ENCODE data around the gene ASIC4. TPM values are rescaled to one million over a fixed set of nuclear protein-coding genes. Genes with fewer than 3 reads are reported as not detected.

ASIC4 gene
- polyA plus RNA-seq, 3 donors: 0.07 to 0.14 (median 0.11) TPM

DNA sequence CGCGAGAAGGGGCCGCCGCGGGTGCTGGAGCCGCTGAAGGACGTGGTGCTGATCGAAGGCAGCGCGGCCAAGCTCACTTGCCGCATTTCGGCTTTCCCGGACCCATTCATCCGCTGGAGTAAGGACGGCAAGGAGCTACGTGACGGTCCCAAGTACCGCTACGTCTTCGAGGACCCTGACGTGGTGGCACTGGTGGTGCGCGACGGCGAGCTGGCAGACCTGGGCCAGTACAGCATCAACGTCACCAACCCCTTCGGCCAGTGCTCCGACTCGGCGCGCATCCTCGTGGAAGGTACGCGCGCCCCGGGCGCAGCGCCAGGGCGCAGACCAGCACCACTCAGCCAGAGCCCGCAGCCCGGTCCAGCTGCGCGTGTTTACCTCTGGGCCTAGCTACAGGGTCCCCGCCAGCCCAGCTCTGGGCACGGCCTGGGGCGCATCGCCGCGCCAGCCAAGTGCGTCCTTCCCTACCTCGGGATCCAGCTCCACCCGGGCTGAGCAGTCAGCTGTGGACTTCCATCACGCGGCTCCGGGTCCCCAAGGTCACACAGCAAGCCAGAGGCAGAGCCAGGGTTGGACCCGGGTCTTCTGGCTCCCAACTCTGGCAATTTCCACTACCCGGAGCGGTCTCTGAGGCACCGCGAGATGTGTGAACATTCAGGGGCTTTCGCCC, 17.3 kb upstream of the ASIC4 start:
- no peak for DNase-seq (ENCODE audit: low read depth in 3 of 3, low spot score in 2 of 3)

DNA sequence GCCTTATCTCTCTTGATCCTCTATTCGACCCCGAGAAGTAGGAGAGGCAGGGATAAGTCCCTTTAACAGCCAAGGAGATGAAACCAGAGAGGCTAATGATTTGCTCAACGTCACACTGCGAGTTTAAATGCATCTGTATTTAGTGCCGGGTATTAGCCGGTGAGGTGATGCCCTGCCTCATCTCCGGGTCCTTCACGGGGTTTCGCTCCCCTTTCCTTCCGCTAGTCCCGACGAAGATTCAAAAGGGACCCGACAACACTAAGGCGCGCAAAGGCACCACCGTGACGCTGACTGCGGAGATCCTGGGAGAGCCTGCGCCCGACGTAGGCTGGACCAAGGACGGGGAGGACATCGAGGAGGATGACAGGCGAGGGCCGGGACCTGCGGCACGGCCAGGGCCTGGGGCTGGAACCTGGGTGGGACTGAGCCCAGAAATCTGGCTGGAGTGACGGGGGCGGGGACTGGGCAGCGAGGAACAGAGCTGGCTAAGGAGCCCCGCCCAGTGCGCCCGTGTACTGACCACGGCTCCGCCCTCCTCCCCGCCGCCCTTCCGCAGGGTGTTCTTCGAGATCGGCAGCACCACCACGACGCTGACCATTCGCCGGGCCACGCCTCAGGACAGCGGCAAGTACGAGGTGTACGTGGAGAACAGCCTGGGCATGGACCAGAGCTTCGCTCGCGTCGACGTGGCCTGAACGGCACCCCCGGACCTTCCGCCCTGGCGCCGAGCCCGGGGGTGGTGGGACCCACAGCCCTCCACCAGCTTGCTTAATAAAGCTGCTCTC, 16.6 kb upstream of the ASIC4 start:
- DNase-seq (ENCODE audit: low read depth in 3 of 3, low spot score in 2 of 3): no peak

DNA sequence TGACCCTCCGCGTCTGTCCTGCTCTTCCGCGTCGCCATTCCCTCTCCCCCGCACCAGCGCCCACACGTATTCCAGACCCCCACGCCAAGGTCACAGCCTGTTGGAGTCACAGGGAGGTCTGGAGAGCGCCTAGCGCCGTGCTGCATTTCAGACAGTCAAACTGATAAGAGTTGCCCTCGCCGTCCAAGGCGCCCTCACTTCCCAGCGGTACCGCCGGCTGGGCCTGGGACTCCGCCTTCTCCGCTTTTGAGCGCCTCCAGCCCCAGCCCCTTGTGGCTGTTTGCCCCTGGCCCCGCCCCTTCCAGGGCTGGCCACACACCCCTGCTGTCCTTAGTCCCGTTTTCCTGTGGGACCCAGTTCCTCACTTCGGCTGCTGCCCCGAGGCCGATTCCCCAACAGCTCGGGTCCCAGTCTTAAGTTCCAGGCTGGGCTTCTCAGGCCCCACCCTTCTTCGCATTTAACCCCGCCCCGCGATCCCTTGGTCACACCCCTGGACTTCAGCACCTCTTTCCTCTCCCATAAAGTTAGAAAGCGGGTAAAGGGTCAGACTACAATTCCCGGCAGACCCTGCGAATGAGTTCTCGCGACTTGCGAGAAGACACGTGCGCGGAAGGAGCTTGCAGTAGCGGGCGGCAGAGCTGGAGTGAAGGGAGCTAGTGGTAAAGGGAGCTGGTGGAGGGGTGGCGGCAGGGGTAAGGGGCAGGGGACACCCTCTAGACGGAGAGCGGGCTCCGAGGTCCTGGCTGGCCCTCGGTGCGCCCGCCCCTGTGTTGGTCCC, 15.8 kb upstream of the ASIC4 start, which contains the start of gene GMPPA:
Gene GMPPA (plus strand): TSS at position 612 of the 778 bp plus-strand sequence. CDS start 1,085 bp downstream, outside the sequence.
- DNase-seq (ENCODE audit: low read depth in 3 of 3, low spot score in 2 of 3): peak; percentile 93 to 96 (median 95)

DNA sequence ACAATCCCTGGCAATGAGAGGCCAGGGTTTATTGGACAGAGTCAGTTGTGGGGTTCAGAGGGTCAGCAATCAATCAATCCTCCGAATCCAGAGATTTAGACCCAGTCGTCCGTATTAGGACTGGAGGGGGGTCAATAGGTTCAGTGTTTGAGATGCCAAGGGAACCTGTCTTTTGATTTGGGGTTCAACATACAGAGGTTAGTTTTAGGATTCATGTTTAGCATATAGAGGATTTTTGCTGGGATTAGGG, 15.3 kb upstream of the ASIC4 start:
- no peak for DNase-seq (ENCODE audit: low read depth in 3 of 3, low spot score in 2 of 3)

DNA sequence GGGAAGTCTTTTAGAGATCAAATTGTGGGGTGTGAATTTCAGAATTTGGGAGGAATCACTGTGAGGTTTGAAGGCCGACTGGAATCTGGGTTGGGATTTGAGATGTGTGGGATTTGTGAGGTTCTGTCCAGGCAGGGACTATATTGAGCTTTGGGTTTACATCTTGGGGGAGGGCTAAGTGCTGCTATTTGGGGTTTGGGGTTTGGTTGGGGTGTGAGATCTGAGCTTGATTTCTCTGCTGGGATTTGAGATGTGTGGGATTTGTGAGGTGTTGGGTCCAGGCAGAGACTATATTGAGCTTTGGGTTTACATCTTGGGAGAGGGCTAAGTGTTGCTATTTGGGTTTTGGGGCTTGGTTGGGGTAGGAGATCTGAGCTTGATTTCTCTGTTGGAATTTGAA, 14.7 kb upstream of the ASIC4 start:
- DNase-seq (ENCODE audit: low read depth in 3 of 3, low spot score in 2 of 3): no peak

DNA sequence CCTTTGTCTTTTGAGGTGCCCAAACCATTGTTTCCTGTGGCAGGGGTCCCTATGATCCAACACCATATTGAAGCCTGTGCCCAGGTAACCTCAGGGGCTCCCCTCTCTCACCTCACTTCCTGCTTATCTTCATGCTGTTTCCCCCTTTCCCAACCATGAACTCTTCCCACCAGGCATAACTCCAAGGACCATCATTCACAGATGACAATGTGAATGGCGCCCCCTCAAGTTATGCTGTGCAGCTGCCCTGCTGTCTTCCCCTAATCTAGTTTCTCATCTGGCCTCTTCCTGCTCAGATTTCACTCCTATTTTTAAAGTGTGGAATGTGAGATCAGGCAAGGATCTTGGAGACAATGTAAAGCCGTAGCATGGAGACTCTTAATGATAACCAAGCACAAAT, 14.1 kb upstream of the ASIC4 start:
- no peak for DNase-seq (ENCODE audit: low read depth in 3 of 3, low spot score in 2 of 3)

DNA sequence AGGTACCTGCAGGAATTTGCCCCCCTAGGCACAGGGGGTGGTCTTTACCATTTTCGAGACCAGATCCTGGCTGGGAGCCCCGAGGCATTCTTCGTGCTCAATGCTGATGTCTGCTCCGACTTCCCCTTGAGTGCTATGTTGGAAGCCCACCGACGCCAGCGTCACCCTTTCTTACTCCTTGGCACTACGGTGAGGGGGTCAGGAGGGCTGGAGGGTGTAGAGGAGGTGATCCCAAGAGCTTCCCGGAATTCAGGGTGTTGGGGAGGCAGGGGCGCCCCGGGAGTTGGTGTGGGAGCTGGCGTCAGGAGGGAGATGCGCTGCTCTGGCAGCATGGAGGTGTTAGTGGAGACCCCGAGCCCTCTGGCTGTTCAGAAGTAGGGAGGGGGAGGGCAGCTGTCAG, 12.4 kb upstream of the ASIC4 start:
- DNase-seq (ENCODE audit: low read depth in 3 of 3, low spot score in 2 of 3): no peak

DNA sequence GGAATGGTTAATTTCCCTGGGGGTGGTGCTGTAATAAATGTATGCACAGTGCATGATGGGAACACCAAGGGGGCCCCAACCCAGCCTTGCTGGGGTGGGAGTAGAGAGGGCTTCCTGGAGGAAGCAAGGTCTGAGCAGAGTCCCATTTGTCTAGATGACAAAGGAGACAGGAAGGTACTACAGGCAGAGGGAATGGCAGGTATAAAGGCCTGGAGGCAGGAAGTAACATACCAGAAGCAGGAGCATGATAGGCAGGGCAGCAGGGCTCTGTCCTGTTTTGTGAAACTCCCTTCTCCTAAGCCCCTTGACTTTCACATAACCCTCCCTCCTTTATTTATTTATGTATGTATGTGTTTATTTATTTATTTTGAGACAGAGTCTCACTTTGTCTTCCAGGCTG, 11.7 kb upstream of the ASIC4 start:
- DNase-seq (ENCODE audit: low read depth in 3 of 3, low spot score in 2 of 3): no peak

DNA sequence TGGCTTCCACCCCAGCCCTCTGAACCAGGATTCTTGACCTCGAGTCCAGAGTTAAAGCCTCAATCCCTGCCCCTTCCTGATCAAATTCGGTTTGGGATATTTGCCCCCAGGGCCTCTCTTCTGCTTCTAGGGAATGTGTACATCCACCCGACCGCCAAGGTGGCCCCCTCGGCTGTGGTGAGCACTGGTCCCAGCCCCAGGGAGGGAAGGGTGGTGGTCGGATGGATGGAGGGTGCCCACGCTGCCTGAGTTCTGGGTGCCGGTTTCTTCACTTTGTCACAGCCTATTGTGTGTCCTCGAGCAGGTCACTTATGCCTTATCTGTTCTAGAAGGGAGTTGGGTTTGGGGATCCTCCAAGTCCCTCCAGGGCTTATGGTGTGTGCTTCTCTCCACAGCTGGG, 8.7 kb upstream of the ASIC4 start:
- no peak for DNase-seq (ENCODE audit: low read depth in 3 of 3, low spot score in 2 of 3)

DNA sequence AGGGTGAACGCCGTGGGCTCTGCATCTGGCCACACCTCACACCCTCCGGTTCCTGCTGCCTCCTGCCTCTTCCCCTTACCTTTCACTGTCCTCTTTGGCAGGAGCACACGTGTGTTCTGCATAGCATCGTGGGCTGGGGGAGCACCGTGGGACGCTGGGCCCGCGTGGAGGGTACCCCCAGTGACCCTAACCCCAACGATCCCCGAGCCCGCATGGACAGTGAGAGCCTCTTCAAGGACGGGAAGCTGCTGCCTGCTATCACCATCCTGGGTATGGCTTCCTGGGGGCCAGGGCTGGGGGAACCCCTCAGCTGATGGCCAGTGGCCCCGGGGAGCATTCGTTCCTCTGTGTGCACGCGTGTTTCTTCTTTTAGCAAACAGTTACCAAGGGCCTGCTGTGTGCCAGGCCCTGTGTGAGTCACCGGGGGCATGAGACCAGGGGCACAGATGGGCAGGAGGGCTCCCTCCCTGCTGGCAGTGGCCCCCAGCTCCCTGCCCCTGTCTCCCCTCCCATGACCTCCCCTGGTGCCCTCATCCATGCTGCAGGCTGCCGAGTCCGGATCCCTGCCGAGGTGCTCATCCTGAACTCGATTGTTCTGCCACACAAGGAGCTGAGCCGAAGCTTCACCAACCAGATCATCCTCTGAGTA, 8.0 kb upstream of the ASIC4 start:
- DNase-seq (ENCODE audit: low read depth in 3 of 3, low spot score in 2 of 3): no peak

DNA sequence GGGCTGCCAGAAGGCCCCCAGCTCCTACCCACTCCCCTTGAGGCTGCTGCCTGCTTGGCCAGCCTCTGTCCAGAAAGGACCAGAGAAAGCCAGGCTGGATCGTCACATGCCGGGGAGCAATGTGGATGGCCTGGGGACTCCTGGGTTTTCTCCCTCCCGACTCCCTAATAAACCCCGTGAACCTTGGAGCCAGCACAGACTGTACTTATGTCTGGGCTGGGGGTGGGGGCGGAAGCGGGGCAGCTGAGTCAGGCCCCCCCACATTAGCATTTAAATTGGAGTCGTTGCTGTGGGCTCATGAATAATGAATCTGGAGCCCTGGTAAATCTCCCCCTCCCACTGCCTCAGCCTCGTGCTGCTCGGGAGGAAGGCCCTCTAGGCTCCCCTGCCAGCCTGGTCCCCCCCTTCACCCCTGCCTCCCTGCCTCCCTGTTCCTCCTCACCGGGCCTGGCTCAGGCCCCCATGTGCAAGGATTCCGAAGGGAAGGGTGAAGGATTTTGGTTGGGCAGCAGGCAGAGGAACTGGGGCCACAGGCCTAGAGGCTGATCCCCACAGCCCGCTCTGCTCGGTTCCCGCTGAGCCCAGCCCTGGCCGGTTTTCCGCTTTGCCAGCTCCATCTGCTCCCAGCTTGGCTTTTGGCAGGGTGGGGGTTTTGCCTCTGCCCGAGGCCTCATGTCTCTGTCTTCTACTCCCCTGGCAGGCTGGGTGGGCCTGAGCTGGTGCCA, 7.3 kb upstream of the ASIC4 start:
- DNase-seq (ENCODE audit: low read depth in 3 of 3, low spot score in 2 of 3): no peak

DNA sequence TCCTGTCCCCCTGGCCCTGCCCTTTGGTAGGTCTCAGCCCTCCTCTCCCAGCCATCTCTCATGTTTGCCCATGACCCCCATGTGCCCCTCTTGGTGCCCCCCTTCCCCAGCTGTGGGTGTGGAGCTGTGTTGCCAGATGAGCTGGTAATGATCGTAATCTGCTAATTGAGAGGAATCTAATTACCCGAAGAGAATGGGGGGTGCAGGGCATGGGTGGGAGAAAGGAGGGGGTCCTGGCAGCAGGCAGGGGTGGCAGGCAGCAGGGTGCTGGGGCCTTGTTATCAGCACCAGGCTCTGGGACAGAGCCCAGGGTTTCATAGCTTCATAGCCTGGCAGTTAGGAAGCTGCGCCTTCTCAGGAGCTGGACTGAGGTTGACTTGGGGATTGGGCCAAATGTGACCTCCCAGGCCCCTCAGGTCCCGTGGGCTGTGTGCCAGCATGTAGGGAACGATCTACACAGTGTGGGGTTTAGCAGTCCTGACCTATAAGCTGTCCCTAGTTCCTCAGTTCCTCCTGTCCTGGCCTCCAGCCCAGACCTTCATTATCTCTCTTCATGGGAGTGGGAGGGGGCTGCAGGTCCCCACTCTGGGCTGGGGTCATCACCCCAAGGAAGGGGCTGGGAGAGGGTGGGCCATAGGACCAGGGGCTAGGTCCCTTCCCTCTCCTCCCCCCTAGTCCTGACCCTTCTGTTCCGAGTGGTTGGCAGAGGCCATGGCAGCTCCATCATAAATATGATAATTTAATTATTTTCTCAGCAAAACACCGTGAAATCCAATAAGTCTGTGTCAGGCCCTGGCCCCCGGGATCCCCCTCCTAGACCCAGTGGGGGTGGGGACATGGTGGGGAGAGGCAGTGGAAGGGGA, 6.5 kb upstream of the ASIC4 start:
- DNase-seq (ENCODE audit: low read depth in 3 of 3, low spot score in 2 of 3): no peak

DNA sequence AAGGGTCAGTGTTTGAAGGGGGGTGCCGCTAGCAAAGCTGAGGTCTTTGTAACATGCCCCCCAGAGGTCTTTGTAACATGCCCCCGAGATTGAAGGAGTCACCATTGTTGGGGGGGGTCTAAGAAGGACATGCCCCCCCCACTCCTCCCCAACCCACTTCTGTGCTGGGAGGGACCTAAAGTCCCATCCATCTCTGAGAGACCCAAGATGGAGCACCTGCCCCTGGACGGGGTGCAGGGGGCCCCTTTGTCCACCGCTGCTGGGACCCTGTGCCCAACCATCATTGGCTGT, 5.9 kb upstream of the ASIC4 start:
- DNase-seq (ENCODE audit: low read depth in 3 of 3, low spot score in 2 of 3): no peak

DNA sequence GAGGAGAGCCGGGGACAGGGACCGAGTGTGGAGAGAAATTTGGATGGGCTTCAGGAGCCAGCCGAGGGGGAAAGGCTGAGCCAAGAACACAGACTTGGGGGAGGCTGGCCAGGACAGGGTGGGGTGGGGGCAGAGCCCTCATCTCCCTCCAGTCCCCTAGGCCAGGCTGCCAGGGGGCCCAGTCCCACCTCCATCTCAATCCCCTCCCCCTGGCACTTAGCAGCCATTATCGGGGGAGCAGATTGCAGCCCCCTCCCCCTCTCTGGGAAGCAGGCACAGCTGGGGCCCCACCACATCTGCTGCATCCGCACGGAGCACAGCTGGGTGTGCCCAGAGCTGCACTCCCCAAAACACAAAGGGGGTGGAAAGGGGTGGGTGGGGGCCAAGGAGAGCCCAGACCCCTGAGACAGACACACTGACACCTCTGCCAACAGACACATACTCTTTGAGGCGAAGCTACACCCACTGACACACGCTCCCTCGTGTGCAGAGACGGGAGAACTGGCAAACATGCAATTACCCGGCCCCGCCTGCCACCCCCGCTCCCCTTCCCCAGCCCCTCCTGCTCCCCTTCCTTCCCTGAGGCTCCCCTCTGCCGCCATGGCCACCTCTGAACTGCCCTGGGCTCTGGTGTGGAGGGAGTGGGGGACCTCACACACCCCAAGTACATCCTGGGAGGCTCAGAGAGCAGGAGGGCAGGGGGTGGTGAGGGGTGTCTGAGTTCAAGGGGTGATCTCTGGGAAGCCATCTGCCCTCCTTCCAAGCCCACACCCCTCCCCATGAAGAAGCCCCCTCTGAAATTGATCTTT, 5.1 kb upstream of the ASIC4 start:
- DNase-seq (ENCODE audit: low read depth in 3 of 3, low spot score in 2 of 3): no peak

DNA sequence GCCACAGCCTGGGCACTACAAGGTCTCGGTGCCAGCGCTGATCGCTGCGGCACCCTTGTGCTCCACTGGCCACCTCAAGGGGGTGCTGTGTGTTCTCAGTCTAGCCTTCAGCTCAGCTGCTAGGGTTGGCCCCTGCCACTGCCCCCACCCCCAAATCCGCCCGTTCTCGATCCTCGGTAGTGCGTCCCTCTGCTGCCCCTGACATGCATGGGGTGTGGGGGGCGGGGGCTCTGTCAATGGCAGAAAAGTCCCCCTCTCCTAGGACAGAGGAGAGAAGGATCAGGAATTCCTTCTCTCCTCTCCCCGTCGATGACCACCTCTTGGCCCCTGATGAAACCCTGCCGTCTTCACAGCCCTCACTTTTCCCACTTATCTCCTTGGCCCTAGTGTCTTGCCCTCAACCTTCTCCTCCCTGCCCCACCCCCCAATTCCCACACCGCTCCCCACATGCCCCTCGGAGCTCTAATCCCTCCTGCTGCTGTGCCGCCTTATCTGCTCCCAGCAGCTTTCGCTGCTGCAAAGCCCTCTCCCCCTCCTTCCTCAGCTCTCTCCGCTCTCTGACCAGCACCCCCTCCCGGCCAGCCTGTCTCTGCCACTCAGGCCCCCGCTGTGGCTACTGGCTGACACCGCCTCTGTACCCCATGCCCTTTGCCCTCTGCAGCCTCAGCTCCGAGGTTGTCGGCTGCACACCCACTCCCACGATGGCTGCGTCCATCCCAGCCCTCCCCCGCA, 4.3 kb upstream of the ASIC4 start:
- DNase-seq (ENCODE audit: low read depth in 3 of 3, low spot score in 2 of 3): no peak

DNA sequence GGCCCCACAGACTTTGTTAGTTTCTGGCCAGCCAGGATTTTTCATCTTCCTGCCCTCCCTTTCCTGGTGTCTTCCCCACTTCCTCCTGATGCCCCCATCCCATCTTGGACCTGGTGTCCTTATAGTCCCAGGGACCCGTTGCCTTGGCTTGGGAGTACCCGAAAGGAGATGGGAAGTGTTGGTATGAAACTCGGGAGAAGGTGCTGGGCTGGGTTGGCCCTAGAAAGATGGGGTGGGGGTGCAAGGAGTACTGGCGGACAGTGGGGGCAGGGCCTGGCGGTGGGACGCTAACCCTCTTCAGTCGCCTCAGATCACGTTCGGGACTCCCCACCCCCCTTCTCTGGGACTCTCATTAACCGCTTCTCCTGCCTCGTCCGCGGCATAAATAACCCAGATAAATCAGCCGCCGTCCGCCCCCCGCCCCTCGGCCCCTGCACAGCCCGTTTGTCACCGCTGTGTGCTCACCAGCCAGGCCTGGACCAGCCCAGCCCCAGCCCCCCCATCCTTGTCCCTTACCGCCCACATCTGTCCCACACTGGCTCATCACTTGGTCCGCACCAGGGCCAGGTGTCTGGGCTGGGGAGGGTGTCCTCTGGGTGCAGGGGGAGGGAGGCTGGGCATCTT, 3.7 kb upstream of the ASIC4 start:
- DNase-seq (ENCODE audit: low read depth in 3 of 3, low spot score in 2 of 3): no peak

DNA sequence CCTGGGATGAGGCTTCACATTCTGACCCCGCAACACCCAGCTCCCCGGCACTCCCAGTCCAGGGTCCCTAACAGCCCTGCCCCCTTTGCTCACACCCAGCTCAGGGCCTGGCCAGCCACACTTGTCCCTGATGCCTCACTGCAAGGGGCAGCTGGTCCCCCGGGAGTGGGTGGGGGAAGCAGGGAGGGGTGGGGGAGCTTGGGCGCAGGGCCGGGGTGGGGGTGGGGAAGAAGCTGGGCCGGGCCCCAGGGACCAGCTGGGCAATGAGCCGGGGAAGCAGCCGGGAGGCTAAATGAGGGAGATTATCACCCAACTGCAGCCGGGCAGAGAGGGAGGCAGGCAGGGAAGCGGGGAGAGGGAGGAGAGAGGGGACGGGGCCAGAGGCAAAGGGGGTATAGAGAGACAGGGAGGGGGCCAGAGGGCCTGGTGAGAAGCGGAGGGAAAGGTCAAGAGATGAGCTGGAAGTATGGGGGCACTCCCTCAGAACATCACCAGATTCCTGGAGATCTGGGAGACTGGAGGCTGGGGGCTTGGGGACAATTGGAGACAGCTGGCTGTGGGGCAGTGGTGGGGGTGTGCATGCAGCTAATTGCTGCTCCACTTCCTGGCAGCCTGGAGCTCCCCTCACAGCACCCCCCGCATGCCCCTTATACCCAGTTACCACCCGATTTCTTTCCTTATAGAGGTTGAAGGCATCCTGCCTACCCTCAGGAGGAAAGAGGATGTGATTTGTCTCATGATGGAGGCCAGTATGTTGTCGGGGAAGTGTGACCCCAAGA, 2.5 kb upstream of the ASIC4 start:
- no peak for DNase-seq (ENCODE audit: low read depth in 3 of 3, low spot score in 2 of 3)
